Breast epithelium (tissue), 4 donors: ENCODE results near the gene B4GALNT1. TPM values are rescaled to one million over a fixed set of nuclear protein-coding genes. Genes with fewer than 3 reads are reported as not detected.
"Not testable (repeated sequence)": the region's sequence is repeated elsewhere in the genome, so short reads cannot be mapped to it uniquely, and the experiment has no call there.

Source experiments
- DNase-seq, 2 donors: peaks; one replicate each; pipeline ENCODE4 v3.0.0-alpha.2; 2019; ENCODE audit warnings: low spot score in 2 of 2
- H3K27ac ChIP-seq, 2 donors: fragments of 200-600 bp; sonication (generic) in 1 of 2; one replicate each; pipeline ENCODE4 v1.5.1; 2016 to 2019; ENCODE audit warnings: mild to moderate bottlenecking in 1 of 2
- H3K27me3 ChIP-seq, 2 donors: fragments of 200-600 bp; sonication (generic) in 1 of 2; one replicate each; pipeline versions ENCODE4 v1.5.1 to v1.6.0; 2017 to 2019; ENCODE audit warnings: control low read depth in 1 of 2, mild to moderate bottlenecking in 1 of 2
- H3K36me3 ChIP-seq: fragments of 200-600 bp; one replicate; pipeline ENCODE4 v1.5.1; 2019
- H3K4me1 ChIP-seq, 2 donors: fragments of 200-600 bp; sonication (generic); one replicate each; pipeline ENCODE4 v1.5.1; 2016 to 2019; ENCODE audit warnings: control low read depth in 1 of 2
- H3K4me3 ChIP-seq, 3 donors: fragments of 200-600 bp; sonication (generic); 1 replicate in 2 of 3; 2 replicates in 1 of 3; pipeline ENCODE4 v1.5.1; 2016 to 2019; ENCODE audit warnings: mild to moderate bottlenecking in 3 of 3, moderate library complexity in 2 of 3
- H3K9me3 ChIP-seq, 2 donors: fragments of 200-600 bp; sonication (generic) in 1 of 2; one replicate each; pipeline ENCODE4 v1.5.1; 2016 to 2019; ENCODE audit warnings: control low read depth in 1 of 2
- CTCF ChIP-seq, 3 donors: fragments of 450-650 bp; IDR thresholded peaks; one replicate each; pipeline ENCODE4 v1.5.1; 2016 to 2017; ENCODE audit warnings: antibody characterized with exemption in 3 of 3, mild to moderate bottlenecking in 3 of 3, moderate library complexity in 3 of 3
- POLR2A ChIP-seq: fragments of 450-650 bp; IDR thresholded peaks from one replicate; pipeline ENCODE4 v1.6.1; 2016; ENCODE audit warnings: antibody characterized with exemption, mild to moderate bottlenecking, moderate library complexity
- POLR2AphosphoS5 ChIP-seq, 3 donors: sonication (generic); formaldehyde crosslinking; IDR thresholded peaks; one replicate each; pipeline ENCODE4 v1.6.1; 2017; ENCODE audit warnings: antibody characterized with exemption in 3 of 3
- intact Hi-C: fragments of 100-400 bp; cut with DNase I; formaldehyde crosslinking; loops from one replicate; pipeline ENCODE4 v1.15.1; 2023; ENCODE audit warnings: low total_unique reads
- total RNA-seq, 3 donors: library from RNA; depleted of rRNA; stranded (reverse); fragments of >200 nt; gene quantifications; one replicate each; pipeline ENCODE4 v1.1.0, GENCODE V29; 2016

B4GALNT1 gene
- total RNA-seq, 3 donors from 2014 or later = 1.1 to 2.6 (median 1.2) TPM

- Histone ChIP-seq H3K36me3 (no peaks in the 10 kb centered on the region), H3K4me3 (no peak overlapping the region), H3K27ac (no peak overlapping the region), H3K4me1 (no peaks in the 10 kb centered on the region), H3K27me3 (peaks cover 0 to 9% of the 10 kb centered on the region in 2 donors), H3K9me3 (no peaks in the 10 kb centered on the region)
- intact Hi-C loops = no loop called here
- no peak for DNase-seq
- no peak for TF ChIP-seq CTCF (IDR thresholded peaks at IDR 0.05)
- TF ChIP-seq POLR2A = no peak
- no peak for TF ChIP-seq POLR2AphosphoS5 (IDR thresholded peaks at IDR 0.05)
Measured at GRCh38 chr12:57638096-57638495, 5.1 kb upstream of the B4GALNT1 start.

- Histone ChIP-seq H3K36me3 (no peaks in the 10 kb centered on the region), H3K27me3 (peaks cover 0 to 9% of the 10 kb centered on the region in 2 donors), H3K9me3 (no peaks in the 10 kb centered on the region), H3K27ac (no peak overlapping the region), H3K4me1 (peaks cover 0 to 6% of the 10 kb centered on the region in 2 donors), H3K4me3 (no peak overlapping the region)
- DNase-seq = no peak
- no peak for TF ChIP-seq POLR2AphosphoS5 (IDR thresholded peaks at IDR 0.05)
- intact Hi-C loops = no loop called here
Measured at GRCh38 chr12:57637364-57637763, 4.4 kb upstream of the B4GALNT1 start.

GRCh38 chr12:57636731-57637130 is 3.7 kb upstream of the B4GALNT1 start:
- intact Hi-C loops, H3K27ac ChIP-seq, H3K9me3 ChIP-seq, H3K36me3 ChIP-seq, DNase-seq, H3K4me3 ChIP-seq, H3K4me1 ChIP-seq: not testable (repeated sequence)
- peaks cover 0 to 12% of the 10 kb centered on the region in 2 donors for H3K27me3 ChIP-seq

GRCh38 chr12:57632073-57632957 is 686 bp downstream of the B4GALNT1 start:
- peaks cover 4 to 10% of the 10 kb centered on the region in 2 donors for H3K4me1 ChIP-seq
- peaks cover 0 to 11% of the 10 kb centered on the region in 2 donors for H3K27me3 ChIP-seq
- intact Hi-C loops = no loop called here
- TF ChIP-seq CTCF (IDR thresholded peaks at IDR 0.05) = no peak
- no peak for TF ChIP-seq POLR2A
- TF ChIP-seq POLR2AphosphoS5 (IDR thresholded peaks at IDR 0.05) = no peak
- peak in 1 of 2 donors; percentile 17 for DNase-seq
- H3K27ac ChIP-seq = no peak overlapping the region
- H3K36me3 ChIP-seq = no peaks in the 10 kb centered on the region
- peak overlapping the region; percentile 39 to 81 (median 55) for H3K4me3 ChIP-seq
- no peaks in the 10 kb centered on the region for H3K9me3 ChIP-seq

- Histone ChIP-seq H3K4me3 (peak overlapping the region; percentile 39 to 81 (median 55)), H3K9me3 (no peaks in the 10 kb centered on the region), H3K4me1 (peaks cover 4 to 10% of the 10 kb centered on the region in 2 donors), H3K27me3 (peaks cover 0 to 13% of the 10 kb centered on the region in 2 donors), H3K27ac (no peak overlapping the region), H3K36me3 (no peaks in the 10 kb centered on the region)
- TF ChIP-seq POLR2AphosphoS5 (IDR thresholded peaks at IDR 0.05) (no peak), POLR2A (no peak), CTCF (IDR thresholded peaks at IDR 0.05) (no peak)
- DNase-seq = peak in 1 of 2 donors; percentile 15
- intact Hi-C loops = no loop called here
Measured at GRCh38 chr12:57631566-57632072, 1.4 kb downstream of the B4GALNT1 start.

- TF ChIP-seq POLR2A (no peak), POLR2AphosphoS5 (IDR thresholded peaks at IDR 0.05) (no peak), CTCF (IDR thresholded peaks at IDR 0.05) (no peak)
- peaks cover 4 to 10% of the 10 kb centered on the region in 2 donors for H3K4me1 ChIP-seq
- intact Hi-C loops = no loop called here
- H3K4me3 ChIP-seq = no peak overlapping the region
- H3K27ac ChIP-seq = no peak overlapping the region
- no peaks in the 10 kb centered on the region for H3K36me3 ChIP-seq
- peak in 1 of 2 donors; percentile 7 for DNase-seq
- no peaks in the 10 kb centered on the region for H3K9me3 ChIP-seq
- H3K27me3 ChIP-seq = peaks cover 0 to 17% of the 10 kb centered on the region in 2 donors
Measured at GRCh38 chr12:57630891-57631433, 2.0 kb downstream of the B4GALNT1 start.
